DMS53 treated with DMSO at 0.1 percent for 48 hours (cell line): ENCODE data around the gene DNAI2.

Experiments used
- DNase-seq: peaks from one replicate; lab custom pipeline; 2025; ENCODE audit not compliant: unreplicated experiment; lab: John Stamatoyannopoulos, UW

Gene DNAI2

GRCh38 chr17:74274060-74274708 lies at the start of gene DNAI2:
DNAI2 (plus strand) TSS chr17:74274234; CDS start chr17:74281818, 7,584 bp downstream.
- peak; percentile 53 for DNase-seq

- DNase-seq: no peak
These were observed 48.9 kb upstream of the DNAI2 start for GRCh38 chr17:74224959-74225725.

GRCh38 chr17:74226252-74226651 lies 47.8 kb upstream of the DNAI2 start:
- DNase-seq: no peak

- DNase-seq: no peak
These were observed 46.6 kb upstream of the DNAI2 start for GRCh38 chr17:74227271-74228080.

- DNase-seq: no peak
These were observed 45.6 kb upstream of the DNAI2 start for GRCh38 chr17:74228306-74228978.

GRCh38 chr17:74230896-74231295 lies 43.1 kb upstream of the DNAI2 start:
- no peak for DNase-seq

GRCh38 chr17:74231928-74232907 lies 41.8 kb upstream of the DNAI2 start:
- DNase-seq: no peak

GRCh38 chr17:74233937-74234336 lies 40.1 kb upstream of the DNAI2 start:
- no peak for DNase-seq

- no peak for DNase-seq
These were observed 39.5 kb upstream of the DNAI2 start for GRCh38 chr17:74234486-74234885.

- no peak for DNase-seq
These were observed 38.9 kb upstream of the DNAI2 start for GRCh38 chr17:74235040-74235581.

GRCh38 chr17:74235911-74236371 lies 38.1 kb upstream of the DNAI2 start:
- DNase-seq: no peak

- DNase-seq: no peak
These were observed 36.7 kb upstream of the DNAI2 start for GRCh38 chr17:74237321-74237720.

GRCh38 chr17:74239172-74239571 lies 34.9 kb upstream of the DNAI2 start:
- no peak for DNase-seq

- no peak for DNase-seq
These were observed 33.3 kb upstream of the DNAI2 start for GRCh38 chr17:74240618-74241205.

- DNase-seq: no peak
These were observed 32.6 kb upstream of the DNAI2 start for GRCh38 chr17:74241431-74241830.

- DNase-seq: no peak
These were observed 32.2 kb upstream of the DNAI2 start for GRCh38 chr17:74241847-74242246.

- DNase-seq: no peak
These were observed 30.9 kb upstream of the DNAI2 start for GRCh38 chr17:74243013-74243755.

GRCh38 chr17:74244128-74244527 lies 29.9 kb upstream of the DNAI2 start:
- no peak for DNase-seq

- no peak for DNase-seq
These were observed 29.5 kb upstream of the DNAI2 start for GRCh38 chr17:74244548-74244947.
